SU-DHL-6 (cell line): ENCODE measurements around the gene ELF4.

Source experiments
- CTCF ChIP-seq: fragments of 200-600 bp; sonication (generic); IDR thresholded peaks from one replicate; pipeline ENCODE4 v1.5.1; 2017; ENCODE audit warnings: antibody characterized with exemption, mild to moderate bottlenecking, low read length, moderate library complexity; ENCODE audit not compliant: insufficient read depth, poor library complexity, severe bottlenecking
- EZH2phosphoT487 ChIP-seq: fragments of 200-600 bp; sonication (generic), shearing (Covaris generic); conservative IDR thresholded peaks from 2 replicates; pipeline ENCODE4 v1.6.1; 2018; ENCODE audit warnings: mild to moderate bottlenecking, antibody characterized with exemption, low read length, moderate library complexity, mixed read lengths

- no peak for TF ChIP-seq CTCF
- no peak for TF ChIP-seq EZH2phosphoT487
Observed at GRCh38 chrX:130094696-130095095, 15.6 kb downstream of the ELF4 start.
